HCT116 (cell line): ENCODE measurements around the gene HORMAD2. TPM values are rescaled to one million over a fixed set of nuclear protein-coding genes. Genes with fewer than 3 reads are reported as not detected.
A peak's percentile ranks its signal among the peaks of the same experiment; 100 is the strongest.

ENCODE experiments used
- ATAC-seq: fragments of 200-7000 bp; cut with Tn5 transposase; 2 replicates; pipeline ENCODE4 v1.9.1; 2020; ENCODE audit warnings: mild to moderate bottlenecking, moderate library complexity
- BruUV-seq: library from RNA; stranded (reverse); fragments of 400-500 nt; replicated peaks from 2 replicates; lab custom pipeline; 2021; lab: Mats Ljungman, UMichigan
- CTCF ChIA-PET: fragments of 300-600 bp; sonication (Branson Sonifier 250); formaldehyde crosslinking; loops from one replicate; lab custom pipeline; 2021; ENCODE audit warnings: antibody characterized with exemption; lab: Charles Lee
- POLR2A ChIA-PET: fragments of 300-600, 350-600 bp; sonication (Branson Sonifier 250); formaldehyde crosslinking; loops from one replicate; lab custom pipeline; 2021; ENCODE audit warnings: antibody characterized with exemption; lab: Charles Lee
- RAD21 ChIA-PET, 2 experiments: fragments of 300-600 bp; sonication (Branson Sonifier 250); formaldehyde crosslinking; loops; one replicate each; lab custom pipeline; 2023; ENCODE audit warnings: low total read pairs in 2 of 2; ENCODE audit not compliant: uncharacterized antibody in 2 of 2, unreplicated experiment in 2 of 2, low non-redundant PET in 1 of 2; lab: Charles Lee
- DNase-seq: peaks from one replicate; pipeline ENCODE4 v3.0.0-alpha.2; 2010; ENCODE audit warnings: low read depth, low spot score
- H2AFZ ChIP-seq: fragments of 200-600 bp; shearing (Covaris generic), sonication (generic); 2 replicates; pipeline ENCODE4 v1.6.1; 2017; ENCODE audit warnings: low read depth, mixed run types, mixed read lengths, antibody characterized with exemption, low read length; ENCODE audit not compliant: poor library complexity, severe bottlenecking
- H3K27ac ChIP-seq: 2 replicates; pipeline ENCODE4 v1.5.1; 2012; ENCODE audit warnings: low read depth, low read length
- H3K27me3 ChIP-seq: fragments of 200-600 bp; sonication (generic); 2 replicates; pipeline ENCODE4 v1.6.1; 2016; ENCODE audit warnings: mixed run types, low read length, mixed read lengths; ENCODE audit not compliant: insufficient read depth
- H3K36me3 ChIP-seq, 2 experiments: fragments of 200-500 bp in 1 of 2; fragments of 200-600 bp in 1 of 2; sonication (Bioruptor generic) in 1 of 2; sonication (generic) in 1 of 2; 2 replicates each; pipeline versions ENCODE4 v1.5.1 to v1.6.1; 2014 to 2016; ENCODE audit warnings: low read length in 2 of 2, inconsistent platforms in 1 of 2, mixed read lengths in 1 of 2, mixed run types in 1 of 2; ENCODE audit not compliant: insufficient read depth in 2 of 2, control insufficient read depth in 1 of 2
- H3K4me1 ChIP-seq, 2 experiments: fragments of 200-600 bp in 1 of 2; sonication (generic) in 1 of 2; 2 replicates each; pipeline versions ENCODE4 v1.5.1 to v1.6.1; 2012 to 2017; ENCODE audit warnings: low read length in 2 of 2, inconsistent platforms in 1 of 2, mild to moderate bottlenecking in 1 of 2, mixed read lengths in 1 of 2, mixed run types in 1 of 2, moderate library complexity in 1 of 2; ENCODE audit not compliant: insufficient read depth in 2 of 2, control insufficient read depth in 1 of 2
- H3K4me2 ChIP-seq: fragments of 200-600 bp; sonication (generic); 2 replicates; pipeline ENCODE4 v1.6.1; 2017; ENCODE audit warnings: mixed run types, low read length, mixed read lengths
- H3K4me3 ChIP-seq, 2 experiments: fragments of 200-600 bp in 1 of 2; sonication (generic) in 1 of 2; replicated peaks in 1 of 2; 2 replicates each; pipeline ENCODE4 v1.5.1; 2011 to 2016; ENCODE audit warnings: low read length in 2 of 2, control low read depth in 1 of 2, low read depth in 1 of 2, mild to moderate bottlenecking in 1 of 2, mixed read lengths in 1 of 2, mixed run types in 1 of 2
- H3K79me2 ChIP-seq: fragments of 200-600 bp; sonication (generic); 2 replicates; pipeline ENCODE4 v1.6.1; 2017; ENCODE audit warnings: mild to moderate bottlenecking, mixed run types, low read length, moderate library complexity, mixed read lengths; ENCODE audit not compliant: insufficient read depth
- H3K9ac ChIP-seq: fragments of 200-600 bp; sonication (generic); 2 replicates; pipeline ENCODE4 v1.6.1; 2016; ENCODE audit warnings: low read length, mixed read lengths
- H3K9me2 ChIP-seq: fragments of 200-600 bp; sonication (generic), shearing (Covaris generic); 2 replicates; pipeline ENCODE4 v1.6.1; 2017; ENCODE audit warnings: mixed run types, mild to moderate bottlenecking, moderate library complexity; ENCODE audit not compliant: insufficient read depth
- H3K9me3 ChIP-seq, 2 experiments: fragments of 200-500 bp in 1 of 2; fragments of 200-600 bp in 1 of 2; sonication (Bioruptor generic) in 1 of 2; sonication (generic) in 1 of 2; 2 replicates each; pipeline ENCODE4 v1.6.1; 2014 to 2017; ENCODE audit warnings: low read length in 2 of 2, mixed read lengths in 2 of 2, inconsistent platforms in 1 of 2, low read depth in 1 of 2, mild to moderate bottlenecking in 1 of 2, mixed run types in 1 of 2, moderate library complexity in 1 of 2; ENCODE audit not compliant: control insufficient read depth in 1 of 2, insufficient read depth in 1 of 2
- H4K20me1 ChIP-seq: fragments of 200-600 bp; sonication (generic), shearing (Covaris generic); 2 replicates; pipeline ENCODE4 v1.6.1; 2017; ENCODE audit warnings: mixed run types, mild to moderate bottlenecking, moderate library complexity; ENCODE audit not compliant: insufficient read depth
- CBX3 ChIP-seq: IDR thresholded peaks from 2 replicates; pipeline ENCODE4 v1.6.1; 2012; ENCODE audit warnings: low read depth
- EGR1 ChIP-seq: IDR thresholded peaks from 2 replicates; pipeline ENCODE4 v1.6.1; 2012; ENCODE audit warnings: low read depth
- EZH2 ChIP-seq: fragments of 200-600 bp; sonication (generic); IDR thresholded peaks from 2 replicates; pipeline ENCODE4 v1.6.1; 2017; ENCODE audit warnings: antibody characterized with exemption, mixed run types
- EZH2phosphoT487 ChIP-seq: fragments of 200-600 bp; IDR thresholded peaks from 2 replicates; pipeline ENCODE4 v1.6.1; 2018; ENCODE audit warnings: antibody characterized with exemption, borderline replicate concordance
- FOSL1 ChIP-seq: IDR thresholded peaks from 2 replicates; pipeline ENCODE4 v1.6.1; 2012; ENCODE audit warnings: low read depth
- JUND ChIP-seq: IDR thresholded peaks from 2 replicates; pipeline ENCODE4 v1.6.1; 2012
- MAX ChIP-seq: IDR thresholded peaks from 2 replicates; pipeline ENCODE4 v1.6.1; 2012
- POLR2A ChIP-seq: IDR thresholded peaks from 2 replicates; pipeline ENCODE4 v1.7.0; 2011; ENCODE audit warnings: borderline replicate concordance; ENCODE audit not compliant: insufficient read depth, insufficient read length; ENCODE audit errors: extremely low read depth
- POLR2AphosphoS5 ChIP-seq: IDR thresholded peaks from 2 replicates; pipeline ENCODE4 v1.6.1; 2011; ENCODE audit warnings: mild to moderate bottlenecking, low read depth, low read length, moderate library complexity
- RAD21 ChIP-seq: IDR thresholded peaks from 2 replicates; pipeline ENCODE4 v1.6.1; 2012; ENCODE audit warnings: low read depth, mild to moderate bottlenecking
- REST ChIP-seq: IDR thresholded peaks from 2 replicates; pipeline ENCODE4 v1.6.1; 2012; ENCODE audit warnings: low read depth
- SIN3A ChIP-seq: IDR thresholded peaks from 2 replicates; pipeline ENCODE4 v1.6.1; 2012; ENCODE audit warnings: low read depth
- SP1 ChIP-seq: IDR thresholded peaks from 2 replicates; pipeline ENCODE4 v1.6.1; 2012; ENCODE audit warnings: low read depth
- SRF ChIP-seq: IDR thresholded peaks from 2 replicates; pipeline ENCODE4 v1.6.1; 2012; ENCODE audit warnings: low read depth
- YY1 ChIP-seq: IDR thresholded peaks from 2 replicates; pipeline ENCODE4 v1.6.1; 2011; ENCODE audit warnings: low read length, low read depth, moderate library complexity, mild to moderate bottlenecking; ENCODE audit not compliant: insufficient replicate concordance; ENCODE audit errors: extremely low read depth
- ZFX ChIP-seq: fragments of 450-650 bp; IDR thresholded peaks from 2 replicates; pipeline ENCODE4 v1.6.1; 2017
- intact Hi-C: fragments of 100-400 bp; cut with micrococcal nuclease; formaldehyde crosslinking; loops from 2 replicates; pipeline ENCODE4 v1.10.0; 2022
- total RNA-seq: library from RNA; stranded (reverse); gene quantifications from one replicate; pipeline ENCODE4 v1.2.1, GENCODE V29; 2021; ENCODE audit not compliant: unreplicated experiment
- TF ChIP-seq, protein P1 (sequence below): IDR thresholded peaks from 2 replicates; pipeline ENCODE4 v1.6.1; 2012

HORMAD2 gene
- total RNA-seq, 1 experiment from 2014 or later = not detected

GRCh38 chr22:30183271-30183670 is 103.0 kb downstream of the HORMAD2 start (continued):
- TF ChIP-seq REST (no peak), EGR1 (no peak), SIN3A (no peak), EZH2phosphoT487 (no peak), MAX (no peak)

DNA sequence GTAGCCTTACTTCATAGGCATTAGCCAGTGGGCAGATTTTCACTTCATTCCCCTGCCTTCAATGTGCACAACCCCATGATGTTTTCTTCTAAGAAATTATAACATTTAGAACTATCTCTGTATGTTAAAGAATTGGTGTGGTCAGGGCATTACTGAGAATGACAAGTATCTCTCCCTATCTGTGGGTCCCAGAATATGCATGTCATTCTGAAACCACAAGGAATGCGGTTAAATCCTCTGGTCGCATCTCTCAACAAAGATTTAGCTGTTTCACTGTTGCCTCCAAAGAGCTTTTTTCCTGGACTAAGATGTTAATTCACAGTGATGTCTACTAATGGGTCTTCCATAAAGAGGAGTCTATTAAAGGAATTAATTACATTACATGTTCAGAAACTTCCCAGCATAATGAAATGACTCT is 103.6 kb downstream of the HORMAD2 start:
- POLR2A ChIA-PET = no interaction called here
- H3K9me2 ChIP-seq = no peaks in the 10 kb centered on the region
- ATAC-seq (no peak), DNase-seq (no peak)
- H3K9me3 ChIP-seq = no peaks in the 10 kb centered on the region
- intact Hi-C loops = no loop called here
- peaks cover 0 to 22% of the 10 kb centered on the region in 2 experiments; a peak in 2 of 4 replicates for H3K4me1 ChIP-seq
- CTCF ChIA-PET = no interaction called here
- no peaks in the 10 kb centered on the region for H3K27me3 ChIP-seq
- H3K4me2 ChIP-seq = no peak overlapping the region
- RAD21 ChIA-PET = no interaction called here
- H3K79me2 ChIP-seq = no peaks in the 10 kb centered on the region
- no peaks in the 10 kb centered on the region for H4K20me1 ChIP-seq
- H3K36me3 ChIP-seq = no peaks in the 10 kb centered on the region
- peak overlapping the region; percentile 27 for H2AFZ ChIP-seq
- TF ChIP-seq POLR2A = no peak
- TF ChIP-seq SRF = no peak
- no peak for TF ChIP-seq ZFX
- no peak for TF ChIP-seq EGR1
- no peak for TF ChIP-seq POLR2AphosphoS5
- TF ChIP-seq REST = no peak
- no peak for TF ChIP-seq FOSL1
- no peak for TF ChIP-seq MAX
- no peak for TF ChIP-seq SP1
- TF ChIP-seq EZH2 = no peak
- TF ChIP-seq, protein P1, sequence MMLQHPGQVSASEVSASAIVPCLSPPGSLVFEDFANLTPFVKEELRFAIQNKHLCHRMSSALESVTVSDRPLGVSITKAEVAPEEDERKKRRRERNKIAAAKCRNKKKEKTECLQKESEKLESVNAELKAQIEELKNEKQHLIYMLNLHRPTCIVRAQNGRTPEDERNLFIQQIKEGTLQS = no peak
- no peak for TF ChIP-seq EZH2phosphoT487
- TF ChIP-seq YY1 = no peak
- no peak for TF ChIP-seq JUND
- no peak for TF ChIP-seq CBX3
- no peak for TF ChIP-seq RAD21
- TF ChIP-seq SIN3A = no peak
- no peak overlapping the region for H3K9ac ChIP-seq
- no peak overlapping the region for H3K4me3 ChIP-seq
- no TSS peak for BruUV-seq
- no peak overlapping the region for H3K27ac ChIP-seq
